ENCODE data around the gene PDCD1LG2.

GRCh38 chr9:5531101-5531882 lies 21.0 kb downstream of the PDCD1LG2 start:
- TF ChIP-seq POLR2A (IDR thresholded peaks at IDR 0.05) (no peak), CTCF (IDR thresholded peaks at IDR 0.05) (no peak), EP300 (IDR thresholded peaks at IDR 0.05) (no peak)

Data from ovary (tissue), 3 donors.